Right lobe of liver (tissue), 4 donors: ENCODE data around the gene IRX4.

ENCODE experiments used
- POLR2A ChIP-seq: fragments of 450-650 bp; IDR thresholded peaks from one replicate; pipeline ENCODE4 v1.6.1; 2017; ENCODE audit warnings: antibody characterized with exemption, mild to moderate bottlenecking
- TF ChIP-seq, protein P1 (sequence below), 4 donors: fragments of 200-600 bp in 3 of 4; fragments of 450-650 bp in 1 of 4; IDR thresholded peaks; one replicate each; pipeline versions ENCODE4 v1.5.1 to v1.8.0; 2016 to 2022; ENCODE audit warnings: antibody characterized with exemption in 4 of 4, mild to moderate bottlenecking in 2 of 4
- donor health status: DM: no; HTN: no; CAD: no.
- donor health status: DM: no; HTN: no; CAD: no.
- donor health status: DM: no; HTN: yes; CAD: no.

DNA sequence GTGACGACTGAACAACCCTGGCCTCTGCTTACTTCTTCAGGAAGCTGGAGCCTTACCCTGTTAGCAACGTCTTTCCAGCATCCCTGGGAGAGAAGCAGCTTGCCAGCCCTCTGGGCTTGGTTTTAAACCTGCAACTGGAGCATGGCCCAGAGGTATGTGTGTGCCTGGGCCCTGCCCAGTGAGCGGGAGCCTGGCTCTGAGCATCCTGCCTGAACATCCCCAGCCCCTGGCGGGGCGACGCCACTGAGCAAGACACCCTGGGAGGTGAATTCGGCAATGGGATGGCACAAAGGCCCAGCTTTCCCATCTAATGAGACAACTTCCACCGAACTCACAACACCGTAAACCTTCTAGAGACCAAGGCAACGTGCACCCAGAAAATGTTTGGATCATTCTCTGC is 23.6 kb downstream of the IRX4 start:
- TF ChIP-seq, protein P1, sequence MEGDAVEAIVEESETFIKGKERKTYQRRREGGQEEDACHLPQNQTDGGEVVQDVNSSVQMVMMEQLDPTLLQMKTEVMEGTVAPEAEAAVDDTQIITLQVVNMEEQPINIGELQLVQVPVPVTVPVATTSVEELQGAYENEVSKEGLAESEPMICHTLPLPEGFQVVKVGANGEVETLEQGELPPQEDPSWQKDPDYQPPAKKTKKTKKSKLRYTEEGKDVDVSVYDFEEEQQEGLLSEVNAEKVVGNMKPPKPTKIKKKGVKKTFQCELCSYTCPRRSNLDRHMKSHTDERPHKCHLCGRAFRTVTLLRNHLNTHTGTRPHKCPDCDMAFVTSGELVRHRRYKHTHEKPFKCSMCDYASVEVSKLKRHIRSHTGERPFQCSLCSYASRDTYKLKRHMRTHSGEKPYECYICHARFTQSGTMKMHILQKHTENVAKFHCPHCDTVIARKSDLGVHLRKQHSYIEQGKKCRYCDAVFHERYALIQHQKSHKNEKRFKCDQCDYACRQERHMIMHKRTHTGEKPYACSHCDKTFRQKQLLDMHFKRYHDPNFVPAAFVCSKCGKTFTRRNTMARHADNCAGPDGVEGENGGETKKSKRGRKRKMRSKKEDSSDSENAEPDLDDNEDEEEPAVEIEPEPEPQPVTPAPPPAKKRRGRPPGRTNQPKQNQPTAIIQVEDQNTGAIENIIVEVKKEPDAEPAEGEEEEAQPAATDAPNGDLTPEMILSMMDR (IDR thresholded peaks at IDR 0.05) = no peak
- TF ChIP-seq POLR2A = no peak
